ENCODE measurements around the gene ZNF592. TPM values are rescaled to one million over a fixed set of nuclear protein-coding genes. Genes with fewer than 3 reads are reported as not detected.

ZNF592 gene
- total RNA-seq, 1 experiment from 2014 or later: 34.6 TPM

- H3K27ac Mint-ChIP-seq: no peak overlapping the region; a peak in 1 of 7 replicates
- H2AFZ ChIP-seq (ENCODE audit: low read length): no peak overlapping the region
- H4K91ac ChIP-seq (ENCODE audit: insufficient read length, low read depth, low read length): no peak overlapping the region
- H3K14ac ChIP-seq (ENCODE audit: insufficient read depth, low read length): no peak overlapping the region
- no peak overlapping the region for H3K56ac ChIP-seq (ENCODE audit: insufficient read length, low read depth, low read length)
- H4K5ac ChIP-seq (ENCODE audit: insufficient read length, low read depth, low read length): no peak overlapping the region
- H3K18ac ChIP-seq (ENCODE audit: insufficient read length, low read depth, low read length): no peak overlapping the region
- H3K9me3 ChIP-seq (ENCODE audit: control insufficient read depth, low read depth, low read length): no peaks in the 10 kb centered on the region
- no peak overlapping the region for H2BK15ac ChIP-seq (ENCODE audit: low read depth, low read length)
- no peak overlapping the region for H3T11ph ChIP-seq (ENCODE audit: low read length)
- H3K4ac ChIP-seq (ENCODE audit: low read depth, low read length): no peak overlapping the region
- no peak overlapping the region for H2BK12ac ChIP-seq (ENCODE audit: insufficient read length, low read depth, low read length)
- no CpG with 5 or more reads among the region's 2 CpGs for WGBS (ENCODE audit: extremely low coverage, insufficient read length, low lambda C conversion rate)
- H3K23ac ChIP-seq (ENCODE audit: insufficient read length, low read depth, low read length): no peak overlapping the region
- no peaks in the 10 kb centered on the region for H4K20me1 ChIP-seq (ENCODE audit: control insufficient read depth, insufficient read depth, insufficient read length)
- H2BK20ac ChIP-seq (ENCODE audit: low read depth, low read length, poor library complexity, severe bottlenecking): no peak overlapping the region
- H2AK5ac ChIP-seq (ENCODE audit: insufficient read length, low read length): no peak overlapping the region
- peaks cover 5% of the 10 kb centered on the region for H3K23me2 ChIP-seq (ENCODE audit: insufficient read length, low read depth, low read length, poor library complexity, severe bottlenecking)
- no peaks in the 10 kb centered on the region for H3K79me1 ChIP-seq (ENCODE audit: insufficient read depth, low read depth, low read length, poor library complexity, severe bottlenecking)
- no peaks in the 10 kb centered on the region for H3K79me2 ChIP-seq (ENCODE audit: insufficient read depth, low read length)
- H3K4me1 ChIP-seq (ENCODE audit: insufficient read depth, low read length): no peaks in the 10 kb centered on the region
- peaks cover 7% of the 10 kb centered on the region for H3K27me3 Mint-ChIP-seq (ENCODE audit: low read depth)
- no peaks in the 10 kb centered on the region; a peak in 1 of 5 replicates for H3K9me3 Mint-ChIP-seq
- peaks cover 5 to 8% of the 10 kb centered on the region in 2 experiments for H3K4me1 Mint-ChIP-seq
- H3K36me3 Mint-ChIP-seq (ENCODE audit: insufficient read depth in 1 of 3, low read depth in 3 of 3): peaks cover 0 to 1% (median 0%) of the 10 kb centered on the region in 3 experiments; a peak in 1 of 7 replicates
- no peak overlapping the region for H2BK5ac ChIP-seq (ENCODE audit: insufficient read length, low read length)
- no peak for DNase-seq
- no peak overlapping the region for H4K8ac ChIP-seq (replicated peaks; ENCODE audit: insufficient read length, low read depth, low read length)
- no peak overlapping the region for H3K27ac ChIP-seq (ENCODE audit: insufficient read length, low read depth, low read length)
- H3K27me3 ChIP-seq (ENCODE audit: insufficient read depth, low read length): no peaks in the 10 kb centered on the region
- H3K9ac ChIP-seq (ENCODE audit: extremely low read depth, insufficient read length, low read length): no peak overlapping the region
- H3K4me3 Mint-ChIP-seq: no peak overlapping the region
- H3K4me2 ChIP-seq (ENCODE audit: insufficient read depth, insufficient read length, low read length): no peak overlapping the region
- TF ChIP-seq CTCF (conservative IDR thresholded peaks at IDR 0.05): no peak
- H2BK120ac ChIP-seq (ENCODE audit: low read depth, low read length, poor library complexity, severe bottlenecking): no peak overlapping the region
Observed at GRCh38 chr15:84812842-84813241, 64.5 kb downstream of the ZNF592 start.

Data from H9 (cell line).